K562 (cell line): ENCODE results near the gene MUC5B. TPM values are rescaled to one million over a fixed set of nuclear protein-coding genes. Genes with fewer than 3 reads are reported as not detected.

Experiments
- ARID2 ChIP-seq: fragments of 450-650 bp; IDR thresholded peaks from 2 replicates; pipeline ENCODE4 v1.6.1; 2017; ENCODE audit warnings: antibody characterized with exemption, mild to moderate bottlenecking
- ELF4 ChIP-seq: fragments of 450-650 bp; formaldehyde crosslinking; IDR thresholded peaks from 2 replicates; pipeline ENCODE4 v1.4.0; 2022; ENCODE audit warnings: missing genetic modification characterization
- ETV1 ChIP-seq: fragments of 450-650 bp; conservative IDR thresholded peaks from 2 replicates; pipeline ENCODE4 v1.6.1; 2016; ENCODE audit warnings: missing genetic modification characterization, control low read depth, low read depth, missing compliant biosample characterization
- MAZ ChIP-seq, 2 experiments: fragments of 450-650 bp in 1 of 2; sonication (generic) in 1 of 2; formaldehyde crosslinking; IDR thresholded peaks in 1 of 2; conservative IDR thresholded peaks in 1 of 2; 2 replicates each; pipeline versions ENCODE4 v1.4.0 to v1.5.0; 2020; ENCODE audit warnings: mild to moderate bottlenecking in 1 of 2, missing genetic modification reagents in 1 of 2
- MBD2 ChIP-seq: sonication (generic); IDR thresholded peaks from 2 replicates; pipeline ENCODE4 v1.6.1; 2016; ENCODE audit warnings: low read depth, borderline replicate concordance
- MXI1 ChIP-seq: IDR thresholded peaks from 2 replicates; pipeline ENCODE4 v1.6.1; 2011; ENCODE audit warnings: low read depth, mild to moderate bottlenecking, improper control_type of control experiment, low read length
- POLR2H ChIP-seq: IDR thresholded peaks from 2 replicates; pipeline ENCODE4 v1.6.1; 2016; ENCODE audit warnings: missing genetic modification characterization, low read depth, mild to moderate bottlenecking, control low read depth, missing compliant biosample characterization, moderate library complexity
- PTRF ChIP-seq: fragments of 450-650 bp; IDR thresholded peaks from 2 replicates; pipeline ENCODE4 v1.6.1; 2016; ENCODE audit warnings: mild to moderate bottlenecking, missing genetic modification characterization, missing compliant biosample characterization
- SMAD4 ChIP-seq: fragments of 250-450 bp; sonication (Bioruptor Pico); conservative IDR thresholded peaks from 2 replicates; pipeline ENCODE4 v1.8.0; 2021; ENCODE audit warnings: inconsistent platforms, mild to moderate bottlenecking, moderate library complexity
- ZBTB12 ChIP-seq: fragments of 250-450 bp; sonication (Bioruptor Pico); IDR thresholded peaks from 2 replicates; pipeline ENCODE4 v1.4.0; 2020
- ZFP36 ChIP-seq: fragments of 150-350 bp; IDR thresholded peaks from 2 replicates; pipeline ENCODE4 v1.6.1; 2018; ENCODE audit warnings: low read length, low read depth; ENCODE audit not compliant: partially characterized antibody
- ZNF551 ChIP-seq: fragments of 250-450 bp; sonication (Bioruptor Pico); IDR thresholded peaks from 2 replicates; pipeline ENCODE4 v1.5.0; 2021; ENCODE audit warnings: mild to moderate bottlenecking, moderate library complexity
- polyA plus RNA-seq, 8 experiments: library from polyadenylated mRNA; depleted of rRNA in 4 of 8; stranded (reverse) in 5 of 8; unstranded in 3 of 8; fragments of >200 nt; fragmentation: Nextera tagmentation in 2 of 8; fragmentation: Illumina TruSeq in 1 of 8; extraction: Ambion mirVana in 2 of 8; extraction: Trizol in 1 of 8; gene quantifications; 2 replicates each; pipeline versions ENCODE4 v1.2.1 to v1.2.3, GENCODE V29; 2011 to 2014; ENCODE audit warnings: inconsistent platforms in 1 of 8, missing spikeins in 1 of 8
- total RNA-seq, 7 experiments: library from RNA; depleted of rRNA in 6 of 7; stranded (reverse); fragments of >200 nt in 6 of 7; fragmentation: Illumina TruSeq in 2 of 7; extraction: Trizol in 2 of 7; gene quantifications; 2 replicates each; pipeline versions ENCODE4 v1.2.1 to v1.2.3, GENCODE V29; 2011 to 2021; ENCODE audit warnings: low replicate concordance in 1 of 7
- TF ChIP-seq, protein P1 (sequence below): fragments of 450-650 bp; IDR thresholded peaks from 2 replicates; pipeline ENCODE4 v1.6.1; 2017; ENCODE audit warnings: antibody characterized with exemption, mild to moderate bottlenecking
- TF ChIP-seq, protein P2 (sequence below): fragments of 450-650 bp; conservative IDR thresholded peaks from 2 replicates; pipeline ENCODE4 v1.6.1; 2016; ENCODE audit warnings: missing genetic modification characterization, low read depth, mild to moderate bottlenecking, control low read depth, missing compliant biosample characterization
- TF ChIP-seq, protein P3 (sequence below): sonication (generic); formaldehyde crosslinking; IDR thresholded peaks from 2 replicates; pipeline ENCODE4 v1.8.0; 2022; ENCODE audit warnings: missing genetic modification reagents, mild to moderate bottlenecking, borderline replicate concordance
- TF ChIP-seq, protein P4 (sequence below): sonication (generic); formaldehyde crosslinking; IDR thresholded peaks from 2 replicates; pipeline ENCODE4 v1.5.0; 2020; ENCODE audit warnings: missing genetic modification reagents

Gene MUC5B
- total and polyA plus RNA-seq, 9 of the 15 experiments (the other 6 are each of a cell fraction or from before 2014, with no cell fraction given) = 0.04 to 0.95 TPM; not detected in 7

- TF ChIP-seq, protein P1, sequence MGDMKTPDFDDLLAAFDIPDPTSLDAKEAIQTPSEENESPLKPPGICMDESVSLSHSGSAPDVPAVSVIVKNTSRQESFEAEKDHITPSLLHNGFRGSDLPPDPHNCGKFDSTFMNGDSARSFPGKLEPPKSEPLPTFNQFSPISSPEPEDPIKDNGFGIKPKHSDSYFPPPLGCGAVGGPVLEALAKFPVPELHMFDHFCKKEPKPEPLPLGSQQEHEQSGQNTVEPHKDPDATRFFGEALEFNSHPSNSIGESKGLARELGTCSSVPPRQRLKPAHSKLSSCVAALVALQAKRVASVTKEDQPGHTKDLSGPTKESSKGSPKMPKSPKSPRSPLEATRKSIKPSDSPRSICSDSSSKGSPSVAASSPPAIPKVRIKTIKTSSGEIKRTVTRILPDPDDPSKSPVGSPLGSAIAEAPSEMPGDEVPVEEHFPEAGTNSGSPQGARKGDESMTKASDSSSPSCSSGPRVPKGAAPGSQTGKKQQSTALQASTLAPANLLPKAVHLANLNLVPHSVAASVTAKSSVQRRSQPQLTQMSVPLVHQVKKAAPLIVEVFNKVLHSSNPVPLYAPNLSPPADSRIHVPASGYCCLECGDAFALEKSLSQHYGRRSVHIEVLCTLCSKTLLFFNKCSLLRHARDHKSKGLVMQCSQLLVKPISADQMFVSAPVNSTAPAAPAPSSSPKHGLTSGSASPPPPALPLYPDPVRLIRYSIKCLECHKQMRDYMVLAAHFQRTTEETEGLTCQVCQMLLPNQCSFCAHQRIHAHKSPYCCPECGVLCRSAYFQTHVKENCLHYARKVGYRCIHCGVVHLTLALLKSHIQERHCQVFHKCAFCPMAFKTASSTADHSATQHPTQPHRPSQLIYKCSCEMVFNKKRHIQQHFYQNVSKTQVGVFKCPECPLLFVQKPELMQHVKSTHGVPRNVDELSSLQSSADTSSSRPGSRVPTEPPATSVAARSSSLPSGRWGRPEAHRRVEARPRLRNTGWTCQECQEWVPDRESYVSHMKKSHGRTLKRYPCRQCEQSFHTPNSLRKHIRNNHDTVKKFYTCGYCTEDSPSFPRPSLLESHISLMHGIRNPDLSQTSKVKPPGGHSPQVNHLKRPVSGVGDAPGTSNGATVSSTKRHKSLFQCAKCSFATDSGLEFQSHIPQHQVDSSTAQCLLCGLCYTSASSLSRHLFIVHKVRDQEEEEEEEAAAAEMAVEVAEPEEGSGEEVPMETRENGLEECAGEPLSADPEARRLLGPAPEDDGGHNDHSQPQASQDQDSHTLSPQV = peak; percentile 96
- TF ChIP-seq MBD2 (peak; percentile 31; the same call in 1 of the 2 replicates), ETV1 (0 out of 2 replicates have a peak, but pooled peaks have one; percentile 19), PTRF (no peak), MXI1 (no peak), ELF4 (0 out of 2 replicates have a peak, but pooled peaks have one; percentile 32), ZFP36 (no peak), ZBTB12 (CRISPR knock-in tag) (no peak), POLR2H (tag) (no peak), ARID2 (no peak), ZNF551 (no peak), SMAD4 (CRISPR knock-in tag) (peak; percentile 83), MAZ (CRISPR knock-in tag; conservative IDR thresholded peaks at IDR 0.05 in 1 of 2, IDR thresholded peaks at IDR 0.05 in 1 of 2) (peak; percentile 61 to 89)
- TF ChIP-seq, protein P2, sequence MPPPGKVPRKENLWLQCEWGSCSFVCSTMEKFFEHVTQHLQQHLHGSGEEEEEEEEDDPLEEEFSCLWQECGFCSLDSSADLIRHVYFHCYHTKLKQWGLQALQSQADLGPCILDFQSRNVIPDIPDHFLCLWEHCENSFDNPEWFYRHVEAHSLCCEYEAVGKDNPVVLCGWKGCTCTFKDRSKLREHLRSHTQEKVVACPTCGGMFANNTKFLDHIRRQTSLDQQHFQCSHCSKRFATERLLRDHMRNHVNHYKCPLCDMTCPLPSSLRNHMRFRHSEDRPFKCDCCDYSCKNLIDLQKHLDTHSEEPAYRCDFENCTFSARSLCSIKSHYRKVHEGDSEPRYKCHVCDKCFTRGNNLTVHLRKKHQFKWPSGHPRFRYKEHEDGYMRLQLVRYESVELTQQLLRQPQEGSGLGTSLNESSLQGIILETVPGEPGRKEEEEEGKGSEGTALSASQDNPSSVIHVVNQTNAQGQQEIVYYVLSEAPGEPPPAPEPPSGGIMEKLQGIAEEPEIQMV (tag) = peak; percentile 98
- TF ChIP-seq, protein P3, sequence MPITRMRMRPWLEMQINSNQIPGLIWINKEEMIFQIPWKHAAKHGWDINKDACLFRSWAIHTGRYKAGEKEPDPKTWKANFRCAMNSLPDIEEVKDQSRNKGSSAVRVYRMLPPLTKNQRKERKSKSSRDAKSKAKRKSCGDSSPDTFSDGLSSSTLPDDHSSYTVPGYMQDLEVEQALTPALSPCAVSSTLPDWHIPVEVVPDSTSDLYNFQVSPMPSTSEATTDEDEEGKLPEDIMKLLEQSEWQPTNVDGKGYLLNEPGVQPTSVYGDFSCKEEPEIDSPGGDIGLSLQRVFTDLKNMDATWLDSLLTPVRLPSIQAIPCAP (CRISPR knock-in tag) = no peak
- TF ChIP-seq, protein P4, sequence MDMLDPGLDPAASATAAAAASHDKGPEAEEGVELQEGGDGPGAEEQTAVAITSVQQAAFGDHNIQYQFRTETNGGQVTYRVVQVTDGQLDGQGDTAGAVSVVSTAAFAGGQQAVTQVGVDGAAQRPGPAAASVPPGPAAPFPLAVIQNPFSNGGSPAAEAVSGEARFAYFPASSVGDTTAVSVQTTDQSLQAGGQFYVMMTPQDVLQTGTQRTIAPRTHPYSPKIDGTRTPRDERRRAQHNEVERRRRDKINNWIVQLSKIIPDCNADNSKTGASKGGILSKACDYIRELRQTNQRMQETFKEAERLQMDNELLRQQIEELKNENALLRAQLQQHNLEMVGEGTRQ (CRISPR knock-in tag) = peak; percentile 66
Observed at GRCh38 chr11:1309498-1310317, 86.8 kb downstream of the MUC5B start, which contains the start of gene TOLLIP (continued).
